K562 (cell line): ENCODE measurements around the gene TFPI. TPM values are rescaled to one million over a fixed set of nuclear protein-coding genes. Genes with fewer than 3 reads are reported as not detected.

Experiments used
- CHD4 ChIP-seq: fragments of 200-600 bp; sonication (generic); IDR thresholded peaks from 3 replicates; pipeline ENCODE4 v1.6.1; 2012; ENCODE audit warnings: low read depth, mild to moderate bottlenecking, mixed read lengths, low read length, inconsistent platforms; ENCODE audit not compliant: insufficient read depth, insufficient replicate concordance, poor library complexity, severe bottlenecking
- ETS1 ChIP-seq: conservative IDR thresholded peaks from 2 replicates; pipeline ENCODE4 v1.6.1; 2011; ENCODE audit warnings: low read depth, mild to moderate bottlenecking, low read length; ENCODE audit not compliant: control insufficient read depth
- HMGN3 ChIP-seq: IDR thresholded peaks from 2 replicates; pipeline ENCODE4 v1.6.1; 2011; ENCODE audit warnings: borderline replicate concordance, low read depth, mild to moderate bottlenecking, mixed read lengths, low read length; ENCODE audit not compliant: insufficient read length; ENCODE audit errors: extremely low read depth
- MAFF ChIP-seq: IDR thresholded peaks from 2 replicates; pipeline ENCODE4 v1.6.1; 2012; ENCODE audit warnings: low read length, improper control_type of control experiment
- MGA ChIP-seq: fragments of 450-650 bp; IDR thresholded peaks from 2 replicates; pipeline ENCODE4 v1.6.1; 2016; ENCODE audit warnings: mild to moderate bottlenecking, moderate library complexity
- NFRKB ChIP-seq: fragments of 450-650 bp; IDR thresholded peaks from 2 replicates; pipeline ENCODE4 v1.6.1; 2016; ENCODE audit warnings: low read depth
- SAFB2 ChIP-seq: fragments of 200-400 bp; formaldehyde crosslinking; IDR thresholded peaks from 2 replicates; pipeline ENCODE4 v1.6.1; 2018; ENCODE audit warnings: borderline replicate concordance, low read length, low read depth, moderate library complexity; ENCODE audit not compliant: severe bottlenecking
- ZBTB8A ChIP-seq: fragments of 450-650 bp; IDR thresholded peaks from 2 replicates; pipeline ENCODE4 v1.6.1; 2018; ENCODE audit warnings: mild to moderate bottlenecking, moderate library complexity; ENCODE audit not compliant: partially characterized antibody
- ZNF347 ChIP-seq: fragments of 450-650 bp; formaldehyde crosslinking; IDR thresholded peaks from 2 replicates; pipeline ENCODE4 v1.4.0; 2020; ENCODE audit warnings: low read depth, mild to moderate bottlenecking, moderate library complexity
- polyA plus RNA-seq, 8 experiments: library from polyadenylated mRNA; depleted of rRNA in 4 of 8; stranded (reverse) in 5 of 8; unstranded in 3 of 8; fragments of >200 nt; fragmentation: Nextera tagmentation in 2 of 8; fragmentation: Illumina TruSeq in 1 of 8; extraction: Ambion mirVana in 2 of 8; extraction: Trizol in 1 of 8; gene quantifications; 2 replicates each; pipeline versions ENCODE4 v1.2.1 to v1.2.3, GENCODE V29; 2011 to 2014; ENCODE audit warnings: inconsistent platforms in 1 of 8, missing spikeins in 1 of 8
- total RNA-seq, 7 experiments: library from RNA; depleted of rRNA in 6 of 7; stranded (reverse); fragments of >200 nt in 6 of 7; fragmentation: Illumina TruSeq in 2 of 7; extraction: Trizol in 2 of 7; gene quantifications; 2 replicates each; pipeline versions ENCODE4 v1.2.1 to v1.2.3, GENCODE V29; 2011 to 2021; ENCODE audit warnings: low replicate concordance in 1 of 7

TFPI gene
- total and polyA plus RNA-seq, 9 of the 15 experiments (the other 6 are each of a cell fraction or from before 2014, with no cell fraction given) = 53.5 to 219 (median 100) TPM

- TF ChIP-seq ETS1 (no peak), ZBTB8A (no peak), MAFF (no peak), ZNF347 (CRISPR knock-in tag) (no peak), SAFB2 (no peak), MGA (no peak), HMGN3 (no peak), CHD4 (no peak), NFRKB (no peak)
Observed at GRCh38 chr2:187445051-187445450, 109.2 kb downstream of the TFPI start (continued).
